Parathyroid adenoma (tissue), 2 donors: ENCODE measurements around the gene SSX2IP.
"Not testable (repeated sequence)": the region's sequence is repeated elsewhere in the genome, so short reads cannot be mapped to it uniquely, and the experiment has no call there.

Experiments
- H2AFZ ChIP-seq: fragments of 300-600 bp; sonication (generic); one replicate; pipeline ENCODE4 v1.7.0; 2017; ENCODE audit warnings: antibody characterized with exemption, mild to moderate bottlenecking
- H3K27ac ChIP-seq: fragments of 300-600 bp; sonication (generic); one replicate; pipeline ENCODE4 v1.7.0; 2017
- H3K27me3 ChIP-seq: fragments of 300-600 bp; sonication (generic); one replicate; pipeline ENCODE4 v1.7.0; 2017; ENCODE audit warnings: low read length; ENCODE audit not compliant: control insufficient read depth, insufficient read depth
- H3K36me3 ChIP-seq: fragments of 300-600 bp; sonication (generic); one replicate; pipeline ENCODE4 v1.7.0; 2017; ENCODE audit warnings: low read length; ENCODE audit not compliant: control insufficient read depth, insufficient read depth
- H3K4me1 ChIP-seq: fragments of 300-600 bp; sonication (generic); one replicate; pipeline ENCODE4 v1.7.0; 2017; ENCODE audit warnings: control low read depth
- H3K4me2 ChIP-seq: fragments of 300-600 bp; sonication (generic); one replicate; pipeline ENCODE4 v1.7.0; 2017; ENCODE audit warnings: low read length
- H3K4me3 ChIP-seq: fragments of 300-600 bp; sonication (generic); one replicate; pipeline ENCODE4 v1.7.0; 2017; ENCODE audit warnings: low read depth, low read length
- H3K79me2 ChIP-seq: fragments of 300-600 bp; sonication (generic); one replicate; pipeline ENCODE4 v1.7.0; 2017; ENCODE audit warnings: control low read depth
- H3K9ac ChIP-seq: fragments of 300-600 bp; sonication (generic); one replicate; pipeline ENCODE4 v1.7.0; 2017; ENCODE audit warnings: mild to moderate bottlenecking
- H3K9me3 ChIP-seq: fragments of 300-600 bp; sonication (generic); one replicate; pipeline ENCODE4 v1.7.0; 2017; ENCODE audit warnings: low read length; ENCODE audit not compliant: control insufficient read depth
- CTCF ChIP-seq: fragments of 300-600 bp; sonication (generic); IDR thresholded peaks from one replicate; pipeline ENCODE4 v1.7.0; 2017; ENCODE audit warnings: antibody characterized with exemption, mild to moderate bottlenecking
- donor health status: primary hyperparathyroidism.

SSX2IP gene

GRCh38 chr1:84726593-84727499 lies 36.6 kb upstream of the SSX2IP start:
- H3K27ac ChIP-seq = no peak overlapping the region

GRCh38 chr1:84724128-84724860 lies 34.0 kb upstream of the SSX2IP start:
- H3K9ac ChIP-seq = no peak overlapping the region
- H3K4me1 ChIP-seq = no peaks in the 10 kb centered on the region
- no peak overlapping the region for H3K27ac ChIP-seq
- no peak for TF ChIP-seq CTCF
- no peak overlapping the region for H2AFZ ChIP-seq
- no peaks in the 10 kb centered on the region for H3K79me2 ChIP-seq
- H3K4me2 ChIP-seq = no peak overlapping the region
- no peaks in the 10 kb centered on the region for H3K36me3 ChIP-seq
- no peak overlapping the region for H3K4me3 ChIP-seq
- no peaks in the 10 kb centered on the region for H3K9me3 ChIP-seq
- no peaks in the 10 kb centered on the region for H3K27me3 ChIP-seq

More at GRCh38 chr1:84726593-84727499, 36.6 kb upstream of the SSX2IP start:
- Histone ChIP-seq H3K9me3 (no peaks in the 10 kb centered on the region), H3K9ac (no peak overlapping the region), H3K4me2 (no peak overlapping the region), H3K4me1 (no peaks in the 10 kb centered on the region), H3K4me3 (no peak overlapping the region), H3K27me3 (no peaks in the 10 kb centered on the region), H2AFZ (no peak overlapping the region), H3K79me2 (no peaks in the 10 kb centered on the region), H3K36me3 (no peaks in the 10 kb centered on the region)
- no peak for TF ChIP-seq CTCF

- Histone ChIP-seq H3K9ac (no peak overlapping the region), H3K27me3 (no peaks in the 10 kb centered on the region), H3K4me2 (no peak overlapping the region), H3K27ac (no peak overlapping the region), H3K79me2 (no peaks in the 10 kb centered on the region), H3K4me1 (no peaks in the 10 kb centered on the region), H3K36me3 (no peaks in the 10 kb centered on the region), H3K9me3 (no peaks in the 10 kb centered on the region), H3K4me3 (no peak overlapping the region), H2AFZ (no peak overlapping the region)
- no peak for TF ChIP-seq CTCF
Measured at GRCh38 chr1:84722794-84723193, 32.5 kb upstream of the SSX2IP start.

- H3K4me3 ChIP-seq, H3K4me1 ChIP-seq, H3K36me3 ChIP-seq, H3K27me3 ChIP-seq, H3K4me2 ChIP-seq, H2AFZ ChIP-seq, H3K27ac ChIP-seq, H3K9ac ChIP-seq, H3K79me2 ChIP-seq, H3K9me3 ChIP-seq: not testable (repeated sequence)
Measured at GRCh38 chr1:84721872-84722271, 31.6 kb upstream of the SSX2IP start.

- Histone ChIP-seq H3K27ac (no peak overlapping the region), H3K4me3 (no peak overlapping the region), H3K9me3 (no peaks in the 10 kb centered on the region), H2AFZ (no peak overlapping the region), H3K4me2 (no peak overlapping the region), H3K9ac (no peak overlapping the region), H3K4me1 (no peaks in the 10 kb centered on the region), H3K27me3 (no peaks in the 10 kb centered on the region), H3K36me3 (no peaks in the 10 kb centered on the region), H3K79me2 (no peaks in the 10 kb centered on the region)
- TF ChIP-seq CTCF = no peak
Measured at GRCh38 chr1:84721152-84721551, 30.9 kb upstream of the SSX2IP start.
